Measurements from ENCODE around the gene GRAP.

The GRAP gene

GRCh38 chr17:19001907-19002590 is 44.7 kb downstream of the GRAP start:
- no peak for DNase-seq

DNA sequence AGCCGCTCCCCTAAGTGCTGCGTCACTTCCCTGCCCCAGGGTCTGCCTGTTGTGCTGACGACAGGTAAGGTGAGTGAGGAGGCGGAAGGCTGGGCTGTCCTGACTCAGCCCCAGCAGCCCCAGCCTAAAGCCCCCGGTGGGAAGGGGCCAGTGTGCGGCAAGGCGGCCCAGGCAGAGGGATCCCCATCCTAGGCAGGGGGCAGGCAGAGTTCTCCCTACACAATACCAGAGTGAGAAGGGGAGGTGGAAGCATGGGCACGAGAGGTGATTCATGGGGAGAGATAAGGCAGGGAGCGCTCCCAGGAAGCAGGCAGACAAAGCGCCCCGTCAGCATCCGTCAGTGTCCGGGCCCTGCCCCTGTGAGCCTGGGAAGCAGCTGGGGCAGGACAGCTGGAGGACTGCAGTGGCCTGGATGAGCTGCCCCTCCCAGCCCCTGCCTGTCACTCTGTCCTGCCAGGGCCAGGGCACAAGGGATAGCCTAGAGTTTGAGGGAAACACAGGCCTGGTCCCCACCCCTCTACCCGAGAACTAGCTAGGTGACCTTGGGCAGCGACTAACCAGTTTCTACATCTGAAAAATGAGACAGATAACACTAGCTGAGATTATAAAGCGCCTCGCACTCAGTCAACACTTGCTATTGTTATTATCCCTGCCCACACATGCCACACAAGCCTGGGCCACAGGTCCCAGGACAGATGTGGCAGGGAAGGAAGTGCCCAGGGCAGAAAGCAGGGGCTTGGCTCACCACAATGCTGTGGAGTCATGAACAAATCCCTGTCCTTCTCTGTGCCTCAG is 46.0 kb downstream of the GRAP start:
- no peak for DNase-seq

DNA sequence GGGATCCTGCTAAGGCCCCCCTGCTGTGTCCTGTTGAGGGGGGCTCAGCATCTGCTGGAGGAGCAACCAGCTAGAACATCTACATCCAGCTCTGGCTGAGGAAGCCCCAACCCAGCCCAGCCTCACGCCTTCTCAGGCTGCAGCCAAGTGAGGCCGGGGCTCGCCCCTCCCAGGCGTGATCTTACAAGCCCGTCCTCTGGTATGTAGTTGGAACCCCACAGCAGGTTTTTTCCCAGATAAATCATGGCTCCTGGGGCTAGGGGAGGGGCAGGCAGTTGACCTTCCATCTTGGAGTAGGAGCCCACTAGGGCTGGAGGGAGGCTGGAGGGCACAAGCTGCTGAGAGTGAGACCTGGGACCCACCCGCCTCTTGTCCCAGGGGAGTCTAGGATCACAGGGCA is 46.8 kb downstream of the GRAP start:
- no peak for DNase-seq

DNA sequence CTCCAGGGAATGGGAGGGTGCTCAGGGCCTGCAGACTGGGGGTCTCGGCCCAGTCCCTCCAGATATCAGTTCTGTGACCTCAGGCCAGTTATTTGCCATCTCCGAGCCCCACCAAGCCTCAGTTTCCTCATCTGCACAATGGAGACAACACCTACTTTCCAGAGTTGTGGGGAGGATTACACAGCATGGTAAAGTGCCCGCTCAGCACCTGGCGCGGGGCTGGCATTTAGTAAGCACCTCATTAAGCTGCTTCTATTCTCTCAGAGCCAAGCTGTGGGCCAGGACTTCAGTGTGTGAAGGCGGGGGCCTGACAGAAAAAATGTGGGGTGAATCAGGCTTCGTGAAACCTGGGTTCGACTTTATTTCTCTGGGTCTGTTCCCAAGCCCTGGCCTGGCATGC is 47.4 kb downstream of the GRAP start:
- DNase-seq: no peak

GRCh38 chr17:18997650-18998196 is 49.0 kb downstream of the GRAP start:
- DNase-seq: no peak

GRCh38 chr17:18996458-18996857 is 50.3 kb downstream of the GRAP start:
- DNase-seq: no peak

GRCh38 chr17:18995220-18995619 is 51.5 kb downstream of the GRAP start:
- DNase-seq: no peak

GRCh38 chr17:18994631-18995030 is 52.1 kb downstream of the GRAP start:
- no peak for DNase-seq

- DNase-seq: no peak
These were observed 52.7 kb downstream of the GRAP start for GRCh38 chr17:18993905-18994526.

- peak; percentile 2 for DNase-seq
These were observed 54.2 kb downstream of the GRAP start for GRCh38 chr17:18992454-18993130.

- DNase-seq: no peak
These were observed 55.0 kb downstream of the GRAP start for GRCh38 chr17:18991531-18992315.

- no peak for DNase-seq
These were observed 56.4 kb downstream of the GRAP start for GRCh38 chr17:18990331-18990730.

DNA sequence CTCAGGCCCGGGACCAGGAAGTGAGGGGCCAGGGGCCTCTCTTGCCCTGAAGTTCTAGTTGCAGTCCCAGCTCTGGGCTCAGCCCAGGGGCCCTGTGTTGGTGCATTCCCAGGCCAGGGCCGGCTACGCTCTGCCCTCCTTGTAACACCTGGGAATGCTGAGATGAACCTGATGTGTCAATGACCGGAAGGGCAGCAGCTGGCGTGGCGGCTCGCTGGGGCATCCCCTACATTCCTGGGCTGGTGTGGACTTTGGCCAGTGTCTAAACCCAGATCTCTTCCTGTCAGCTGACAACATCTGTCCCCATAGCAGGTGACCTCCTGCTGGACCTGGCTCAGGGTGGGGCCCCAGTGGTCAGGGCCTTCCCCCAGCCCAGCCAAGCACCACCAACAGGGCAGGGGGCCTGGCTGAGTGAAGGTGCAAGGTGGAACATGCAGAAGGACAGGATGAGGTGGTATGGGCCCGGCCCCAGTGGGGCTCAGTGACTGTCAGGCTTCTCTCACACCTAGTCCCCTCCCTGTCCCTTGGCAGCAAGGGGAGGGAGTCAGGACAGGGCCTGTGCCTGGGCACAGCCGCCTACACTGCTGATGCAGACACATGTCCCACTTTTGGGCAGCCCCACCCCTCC is 58.1 kb downstream of the GRAP start:
- no peak for DNase-seq

DNA sequence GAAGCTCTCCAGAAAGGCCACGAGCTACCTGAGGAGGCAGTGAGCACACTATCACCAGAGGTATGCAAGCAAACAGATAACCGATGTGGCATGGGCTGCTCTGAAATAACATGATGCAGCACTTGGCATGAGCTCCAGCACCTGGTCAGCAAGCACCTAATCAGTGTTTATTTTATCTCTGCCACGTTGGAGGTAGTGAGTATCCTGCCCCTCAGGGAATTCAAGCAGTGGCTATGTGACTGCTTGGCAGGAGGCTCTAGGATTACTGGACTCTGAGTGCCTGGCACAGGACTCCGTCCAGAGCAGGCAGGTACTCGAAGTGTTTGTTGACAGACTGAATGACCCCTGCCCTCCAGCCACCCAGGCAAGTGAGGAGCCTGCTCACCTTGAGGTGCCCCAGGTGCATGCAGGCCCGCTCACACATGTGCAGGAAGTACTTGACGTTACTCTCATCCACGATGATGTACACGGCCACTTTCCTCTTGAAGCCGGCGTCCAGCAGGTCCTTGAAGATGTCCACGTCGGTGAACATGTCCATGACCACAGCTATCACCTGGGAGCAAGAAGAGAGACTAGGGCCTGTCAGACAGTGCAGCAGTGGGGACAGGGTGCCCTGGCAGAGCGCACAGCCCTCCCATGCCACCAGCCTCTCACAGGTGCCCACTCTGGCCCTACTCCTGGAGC is 58.8 kb downstream of the GRAP start:
- DNase-seq: no peak

GRCh38 chr17:18987230-18987610 is 59.5 kb downstream of the GRAP start:
- no peak for DNase-seq

DNA sequence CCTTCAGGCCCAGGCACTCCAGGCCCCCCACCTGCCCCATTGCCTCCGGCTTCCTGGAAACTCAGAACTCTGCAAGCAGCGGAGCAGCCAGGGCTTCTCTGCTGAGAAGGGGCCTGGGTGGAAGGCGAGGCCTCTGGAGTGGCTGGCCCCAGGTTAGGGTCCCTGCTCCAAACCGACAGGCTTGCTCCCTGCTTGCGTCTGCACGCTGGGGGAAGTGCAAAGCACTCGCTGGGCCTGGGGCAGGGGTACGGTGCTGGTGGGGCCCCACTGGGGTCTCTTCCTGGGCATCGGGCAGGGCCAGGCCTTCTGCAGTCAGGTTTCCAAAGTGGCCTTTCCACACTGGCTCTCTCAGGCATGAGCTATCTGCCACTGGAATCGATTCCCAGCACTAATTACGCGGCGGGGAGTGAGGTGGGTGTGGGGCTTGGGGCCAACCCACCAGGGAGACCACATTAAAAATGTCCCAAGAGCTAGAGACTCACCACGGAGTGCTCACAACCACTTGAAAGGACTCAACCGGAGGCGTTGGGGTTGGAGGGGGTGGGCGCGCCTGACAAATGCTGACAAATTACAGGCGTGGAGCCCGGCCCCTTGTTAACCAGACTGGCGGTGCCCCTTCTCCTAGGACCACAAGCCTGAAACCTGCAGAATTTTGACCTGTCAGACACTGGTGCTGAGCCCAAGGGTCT is 60.1 kb downstream of the GRAP start:
- DNase-seq: no peak

GRCh38 chr17:18985475-18985874 is 61.3 kb downstream of the GRAP start:
- no peak for DNase-seq

GRCh38 chr17:18984273-18985114 is 62.3 kb downstream of the GRAP start:
- no peak for DNase-seq

- no peak for DNase-seq
These were observed 64.9 kb downstream of the GRAP start for GRCh38 chr17:18981642-18982424.

All from GF-D8 (cell line).